Caco-2 (cell line): ENCODE data around the gene TENM3. TPM values are rescaled to one million over a fixed set of nuclear protein-coding genes. Genes with fewer than 3 reads are reported as not detected.

Source experiments
- BruUV-seq: library from RNA; stranded (reverse); fragments of 400-500 nt; replicated peaks from 2 replicates; lab custom pipeline; 2021; lab: Mats Ljungman, UMichigan
- CTCF ChIA-PET: fragments of 300-600 bp; sonication (Branson Sonifier 250); formaldehyde crosslinking; loops from one replicate; lab custom pipeline; 2022; ENCODE audit warnings: antibody characterized with exemption; lab: Charles Lee
- POLR2A ChIA-PET: fragments of 300-600 bp; sonication (Branson Sonifier 250); formaldehyde crosslinking; loops from one replicate; lab custom pipeline; 2022; ENCODE audit warnings: antibody characterized with exemption; lab: Charles Lee
- DNase-seq, 2 experiments: peaks; one replicate each; pipeline versions ENCODE4 v3.0.0 to v3.0.0-alpha.2; 2020 to 2022
- H3K27me3 ChIP-seq: replicated peaks from 2 replicates; pipeline ENCODE4 v1.6.0; 2011; ENCODE audit warnings: low read length; ENCODE audit not compliant: control insufficient read depth, insufficient read depth
- H3K36me3 ChIP-seq: 2 replicates; pipeline ENCODE4 v1.5.1; 2011; ENCODE audit warnings: low read length; ENCODE audit not compliant: control insufficient read depth, insufficient read depth
- H3K4me1 ChIP-seq: fragments of 250-450 bp; sonication (Bioruptor Pico); 2 replicates; pipeline ENCODE4 v1.5.1; 2020; ENCODE audit warnings: mild to moderate bottlenecking
- H3K4me3 ChIP-seq: 2 replicates; pipeline ENCODE4 v1.5.1; 2011; ENCODE audit warnings: low read depth, mild to moderate bottlenecking, control low read depth, low read length
- H3K9me3 ChIP-seq: fragments of 250-450 bp; sonication (Bioruptor Pico); 2 replicates; pipeline ENCODE4 v1.5.1; 2020; ENCODE audit warnings: mild to moderate bottlenecking, moderate library complexity
- H3K27ac Mint-ChIP-seq: one replicate; pipeline ENCODE4 v1.8.0; 2022; ENCODE audit warnings: mixed read lengths; ENCODE audit not compliant: unreplicated experiment
- H3K27me3 Mint-ChIP-seq: one replicate; pipeline ENCODE4 v1.8.0; 2022; ENCODE audit warnings: mixed read lengths; ENCODE audit not compliant: insufficient read depth, unreplicated experiment
- H3K36me3 Mint-ChIP-seq: one replicate; pipeline ENCODE4 v1.8.0; 2022; ENCODE audit warnings: mild to moderate bottlenecking, mixed read lengths; ENCODE audit not compliant: insufficient read depth, unreplicated experiment
- H3K4me1 Mint-ChIP-seq: one replicate; pipeline ENCODE4 v1.8.0; 2022; ENCODE audit warnings: low read depth, mixed read lengths; ENCODE audit not compliant: unreplicated experiment
- H3K4me3 Mint-ChIP-seq: one replicate; pipeline ENCODE4 v1.8.0; 2022; ENCODE audit warnings: mild to moderate bottlenecking, moderate library complexity, mixed read lengths; ENCODE audit not compliant: unreplicated experiment
- H3K9me3 Mint-ChIP-seq: one replicate; pipeline ENCODE4 v1.8.0; 2022; ENCODE audit warnings: mixed read lengths; ENCODE audit not compliant: unreplicated experiment
- CTCF ChIP-seq, 2 experiments: fragments of 200-600 bp in 1 of 2; IDR thresholded peaks; 1 replicate in 1 of 2; 2 replicates in 1 of 2; pipeline versions ENCODE4 v1.5.1 to v1.8.0; 2011 to 2022; ENCODE audit warnings: antibody characterized with exemption in 1 of 2, control low read depth in 1 of 2, inconsistent platforms in 1 of 2, low read depth in 1 of 2, low read length in 1 of 2, mild to moderate bottlenecking in 1 of 2, moderate library complexity in 1 of 2; ENCODE audit not compliant: insufficient read depth in 1 of 2, severe bottlenecking in 1 of 2, unreplicated experiment in 1 of 2
- intact Hi-C: fragments of 100-400 bp; cut with micrococcal nuclease; formaldehyde crosslinking; loops from one replicate; pipeline ENCODE4 v1.10.0; 2022; ENCODE audit not compliant: unreplicated experiment
- total RNA-seq: library from RNA; stranded (reverse); gene quantifications from 2 replicates; pipeline ENCODE4 v1.2.3, GENCODE V29; 2022

The TENM3 gene
- total RNA-seq, 1 experiment from 2014 or later = 94.7 TPM

DNA sequence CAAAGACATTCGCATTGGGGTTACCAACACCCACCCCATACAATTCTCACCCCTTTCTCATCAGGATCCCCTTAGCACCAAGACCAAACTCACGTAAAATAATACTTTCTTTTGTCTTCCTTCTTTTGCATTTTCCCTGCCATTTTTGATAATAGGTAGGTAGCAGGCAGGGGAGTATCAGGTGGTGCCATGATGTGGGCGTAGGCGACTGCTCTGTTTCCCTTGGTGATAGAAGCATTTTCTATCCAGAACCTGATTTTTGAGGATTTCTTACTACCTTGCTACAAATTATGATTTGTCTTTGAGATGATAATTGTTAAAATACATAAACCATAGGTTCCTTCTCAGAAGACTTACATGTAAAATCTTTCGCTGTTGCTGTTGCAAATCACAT lies 523.7 kb downstream of the TENM3 start:
- no peaks in the 10 kb centered on the region for H3K27me3 Mint-ChIP-seq
- H3K27me3 ChIP-seq = no peaks in the 10 kb centered on the region
- H3K9me3 ChIP-seq = no peaks in the 10 kb centered on the region
- BruUV-seq = no TSS peak
- no peak overlapping the region for H3K4me3 Mint-ChIP-seq
- intact Hi-C loops = no loop called here
- no peak for TF ChIP-seq CTCF (IDR thresholded peaks at IDR 0.05; ENCODE audit: insufficient read depth in 1 of 2, low read depth in 1 of 2, low read length in 1 of 2, severe bottlenecking in 1 of 2, unreplicated experiment in 1 of 2)
- no peak for DNase-seq
- peaks cover 18% of the 10 kb centered on the region for H3K4me1 Mint-ChIP-seq
- H3K4me3 ChIP-seq = no peak overlapping the region
- no peak overlapping the region for H3K27ac Mint-ChIP-seq
- CTCF ChIA-PET = no interaction called here
- peaks cover 15% of the 10 kb centered on the region for H3K4me1 ChIP-seq
- H3K36me3 Mint-ChIP-seq = peaks cover 28% of the 10 kb centered on the region
- no peaks in the 10 kb centered on the region for H3K36me3 ChIP-seq
- H3K9me3 Mint-ChIP-seq = no peaks in the 10 kb centered on the region
- POLR2A ChIA-PET = no interaction called here

GRCh38 chr4:182768838-182769237 lies 525.6 kb downstream of the TENM3 start:
- no TSS peak for BruUV-seq
- no peaks in the 10 kb centered on the region for H3K27me3 ChIP-seq
- peaks cover 11% of the 10 kb centered on the region for H3K4me1 ChIP-seq
- ChIA-PET CTCF (no interaction called here), POLR2A (no interaction called here)
- no peak overlapping the region for H3K4me3 ChIP-seq
- no peaks in the 10 kb centered on the region for H3K36me3 ChIP-seq
- peaks cover 18% of the 10 kb centered on the region for H3K4me1 Mint-ChIP-seq
- H3K36me3 Mint-ChIP-seq = peaks cover 38% of the 10 kb centered on the region
- no peaks in the 10 kb centered on the region for H3K27me3 Mint-ChIP-seq
- no peak overlapping the region for H3K27ac Mint-ChIP-seq
- DNase-seq = no peak
- H3K9me3 ChIP-seq = no peaks in the 10 kb centered on the region
- H3K4me3 Mint-ChIP-seq = no peak overlapping the region
- TF ChIP-seq CTCF (IDR thresholded peaks at IDR 0.05; ENCODE audit: insufficient read depth in 1 of 2, low read depth in 1 of 2, low read length in 1 of 2, severe bottlenecking in 1 of 2, unreplicated experiment in 1 of 2) = no peak
- intact Hi-C loops = no loop called here
- H3K9me3 Mint-ChIP-seq = no peaks in the 10 kb centered on the region

DNA sequence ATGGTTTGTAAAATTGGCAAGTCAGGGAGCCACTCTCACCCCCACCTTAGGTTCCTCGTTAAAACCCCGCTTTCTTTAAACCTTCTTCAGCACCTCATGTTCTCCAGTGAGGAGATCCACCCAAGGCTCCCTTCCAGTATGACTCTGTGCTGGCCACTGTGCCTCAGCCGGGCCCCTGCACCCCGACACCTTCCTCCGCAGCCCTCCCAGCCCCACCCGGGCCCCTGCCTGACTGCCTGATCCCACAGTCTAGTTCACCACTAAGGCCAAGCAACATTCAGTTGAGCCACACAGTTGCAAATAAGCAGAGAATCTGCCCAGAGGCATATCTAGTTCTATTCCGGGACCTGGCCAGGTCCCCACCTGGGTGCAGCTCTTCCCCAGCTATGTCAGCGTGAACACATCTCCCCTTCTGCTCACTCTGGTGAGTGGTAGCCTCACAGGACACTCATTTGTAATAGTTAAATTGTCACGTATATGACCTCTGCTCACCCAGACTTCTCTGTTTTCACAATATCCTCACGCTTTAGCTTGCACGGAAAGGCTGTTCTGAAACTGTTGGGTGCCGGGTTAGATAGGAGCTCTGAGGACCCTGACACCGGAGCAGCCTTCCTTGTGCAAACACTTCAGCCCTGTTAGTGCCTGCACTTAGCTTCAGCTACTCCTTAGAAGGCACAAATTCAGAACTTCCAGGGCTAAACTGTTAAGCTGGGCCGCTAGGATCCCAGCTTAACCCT lies 527.2 kb downstream of the TENM3 start:
- CTCF ChIA-PET = no interaction called here
- Mint-ChIP-seq H3K36me3 (peaks cover 41% of the 10 kb centered on the region), H3K27me3 (no peaks in the 10 kb centered on the region), H3K27ac (no peak overlapping the region), H3K9me3 (no peaks in the 10 kb centered on the region), H3K4me3 (no peak overlapping the region), H3K4me1 (peaks cover 3% of the 10 kb centered on the region)
- Histone ChIP-seq H3K9me3 (no peaks in the 10 kb centered on the region), H3K27me3 (no peaks in the 10 kb centered on the region), H3K4me3 (no peak overlapping the region), H3K36me3 (peaks cover 1% of the 10 kb centered on the region; the same call in 1 of the 2 replicates), H3K4me1 (0 out of 2 replicates have a peak, but pooled peaks cover 9% of the 10 kb centered on the region)
- intact Hi-C loops = no loop called here
- no peak for TF ChIP-seq CTCF (IDR thresholded peaks at IDR 0.05; ENCODE audit: insufficient read depth in 1 of 2, low read depth in 1 of 2, low read length in 1 of 2, severe bottlenecking in 1 of 2, unreplicated experiment in 1 of 2)
- no peak for DNase-seq
- no TSS peak for BruUV-seq
- POLR2A ChIA-PET = no interaction called here
